Measurements from ENCODE around the gene UIMC1.
"Not testable (repeated sequence)": the region's sequence is repeated elsewhere in the genome, so short reads cannot be mapped to it uniquely, and the experiment has no call there.

- TF ChIP-seq CTCF, POLR2A (IDR thresholded peaks at IDR 0.05): not testable (repeated sequence)
These were observed 135.9 kb downstream of the UIMC1 start for GRCh38 chr5:176870644-176871043.
